Right ventricle myocardium inferior (tissue), 1 donor: ENCODE results near the gene MAST3. TPM values are rescaled to one million over a fixed set of nuclear protein-coding genes. Genes with fewer than 3 reads are reported as not detected.

Experiments used
- ATAC-seq: fragments of 200-7000 bp; cut with Tn5 transposase; one replicate; pipeline ENCODE4 v1.9.1; 2020; ENCODE audit warnings: mild to moderate bottlenecking, moderate library complexity
- DNase-seq: peaks from one replicate; pipeline ENCODE4 v3.0.0; 2021; ENCODE audit errors: missing footprints
- intact Hi-C: fragments of 100-400 bp; cut with DNase I; formaldehyde crosslinking; loops from one replicate; pipeline ENCODE4 v1.11.0; 2022
- long read RNA-seq: library from polyadenylated mRNA; unstranded; transcript quantifications from one replicate; pipeline ENCODE4 v2.0.0, GENCODE V29; 2021
- total RNA-seq: library from RNA; stranded (reverse); fragmentation: NEBNext Ultra II Directional; extraction: Animal tissue kit (Norgen Biotek cat#: 25700); gene quantifications from one replicate; pipeline ENCODE4 v1.2.1, GENCODE V29; 2021
- donor health status: DM: no; HTN: yes; CAD: no; lungs with severe emphysema.

The MAST3 gene
- total RNA-seq = 5.5 TPM
- long read RNA-seq = 0 reads

DNA sequence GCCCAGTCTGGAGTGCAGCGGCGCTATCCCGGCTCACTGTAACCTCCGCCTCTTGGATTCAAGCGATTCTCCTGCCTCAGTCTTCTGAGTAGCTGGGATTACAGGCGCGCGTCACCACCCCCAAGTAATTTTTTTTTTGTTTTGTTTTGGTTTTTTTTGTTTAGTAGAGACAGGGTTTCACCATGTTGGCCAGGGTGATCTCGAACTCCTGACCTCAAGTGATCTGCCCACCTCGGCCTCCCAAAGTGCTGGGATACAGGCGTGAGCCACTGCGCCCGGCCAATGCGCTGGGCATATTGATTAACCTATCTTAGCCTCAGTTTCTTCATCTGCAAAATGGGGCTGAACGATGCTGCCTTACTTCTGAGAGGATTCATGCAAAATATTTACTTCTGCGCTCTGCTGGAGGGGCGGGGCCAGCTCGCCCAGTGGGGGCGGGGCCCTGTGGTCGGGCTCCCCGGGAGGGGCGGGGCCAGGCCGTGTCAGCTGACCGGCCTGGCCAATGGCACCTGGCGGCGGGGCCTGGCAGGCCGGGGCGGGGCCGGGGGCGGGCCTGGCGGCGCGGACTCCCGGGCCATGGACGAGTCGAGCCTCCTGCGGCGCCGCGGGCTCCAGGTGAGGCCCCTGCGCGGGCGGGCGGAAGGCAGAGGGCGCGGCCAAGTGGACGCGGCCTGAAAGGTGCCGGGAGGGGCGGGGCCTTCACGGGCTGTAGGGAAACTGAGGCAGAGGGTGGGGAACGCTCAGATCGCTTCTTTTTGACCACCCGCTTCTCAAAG lies at the start of gene MAST3:
TSS of gene MAST3 (plus strand) at position 562 of the 776 bp plus-strand sequence. CDS start at position 577, 15 bp downstream.
- peak; percentile 93 for DNase-seq
- peak; percentile 89 for ATAC-seq
- intact Hi-C loops = no loop called here

DNA sequence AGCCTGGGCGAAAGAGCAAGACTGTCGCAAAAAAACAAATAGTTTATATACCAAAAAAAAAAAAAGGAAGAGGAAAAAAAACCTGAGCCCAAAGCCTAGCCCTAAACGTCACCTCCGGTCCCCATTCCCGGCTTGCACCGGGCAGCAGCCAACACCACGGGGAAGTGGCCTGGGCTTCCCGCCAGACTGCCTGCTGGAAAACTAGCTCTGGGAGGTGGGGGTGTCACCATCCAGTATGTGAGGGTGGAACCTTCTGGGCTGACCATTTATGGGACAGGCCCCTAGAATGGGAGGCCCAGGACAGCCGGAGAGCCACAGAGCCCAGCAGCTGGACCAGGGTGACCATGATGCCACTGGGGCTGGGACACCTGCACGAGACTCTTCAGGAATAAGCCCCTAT lies 48.2 kb upstream of the MAST3 start:
- peak; percentile 95 for DNase-seq
- intact Hi-C loops = no loop called here
- ATAC-seq = peak; percentile 90

DNA sequence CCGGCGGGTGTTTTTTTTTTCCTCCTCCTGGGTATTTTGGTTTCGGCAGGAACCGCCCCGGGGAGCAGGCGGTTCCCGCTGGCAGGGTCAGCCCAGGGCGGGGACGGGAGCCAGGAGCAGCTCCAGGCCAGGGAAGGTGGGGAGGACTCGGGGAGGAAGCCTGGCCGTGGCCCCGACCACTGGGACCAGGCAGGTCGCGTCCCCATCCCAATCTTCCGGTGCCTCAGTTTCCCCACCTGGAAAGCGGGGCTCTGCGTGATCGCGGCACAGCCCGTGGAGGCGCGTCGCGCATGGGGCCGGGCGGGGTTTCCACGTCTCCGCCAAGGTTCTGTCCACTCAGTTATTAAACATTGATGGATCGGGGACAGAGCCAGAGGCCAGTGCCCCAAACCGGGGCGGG lies 45.7 kb upstream of the MAST3 start:
- intact Hi-C loops = loop anchor here (2.0 to 10.0 kb wide), 2 partner anchors 31 to 107 kb away; no protein-coding TSS in a partner anchor
- peak; percentile 59 for ATAC-seq
- no peak for DNase-seq

DNA sequence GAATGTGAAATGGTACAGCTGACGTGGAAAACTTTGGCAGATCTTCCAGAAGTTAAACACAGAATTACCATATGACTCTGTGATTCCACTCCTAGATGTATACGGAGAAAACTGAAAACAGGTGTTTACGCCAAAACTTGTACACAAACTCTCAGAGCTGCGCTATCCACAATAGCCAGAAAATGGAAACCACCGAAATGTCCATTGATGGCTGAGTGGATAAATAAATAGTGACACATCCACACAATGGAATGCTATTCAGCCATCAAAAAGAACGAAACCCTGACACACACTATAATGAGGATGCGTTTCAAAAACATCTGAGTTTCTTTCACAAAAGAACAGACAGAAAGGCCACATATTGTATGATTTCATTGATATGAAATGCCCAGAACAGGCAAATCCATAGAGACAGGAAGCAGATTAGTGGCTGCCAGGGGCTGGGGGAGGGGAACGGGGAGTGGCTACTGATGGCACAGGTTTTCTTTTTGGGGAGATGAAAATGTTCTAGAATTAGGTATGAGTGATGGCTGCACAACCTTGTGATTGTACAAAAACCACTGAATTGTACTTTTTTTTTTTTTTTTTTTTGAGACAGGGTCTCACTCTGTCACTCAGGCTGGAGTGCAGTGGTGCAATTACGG lies 43.9 kb upstream of the MAST3 start:
- DNase-seq (no peak), ATAC-seq (no peak)
- intact Hi-C loops = loop anchor here (10.0 kb wide), 1 partner anchor 109 kb away; no protein-coding TSS in a partner anchor

DNA sequence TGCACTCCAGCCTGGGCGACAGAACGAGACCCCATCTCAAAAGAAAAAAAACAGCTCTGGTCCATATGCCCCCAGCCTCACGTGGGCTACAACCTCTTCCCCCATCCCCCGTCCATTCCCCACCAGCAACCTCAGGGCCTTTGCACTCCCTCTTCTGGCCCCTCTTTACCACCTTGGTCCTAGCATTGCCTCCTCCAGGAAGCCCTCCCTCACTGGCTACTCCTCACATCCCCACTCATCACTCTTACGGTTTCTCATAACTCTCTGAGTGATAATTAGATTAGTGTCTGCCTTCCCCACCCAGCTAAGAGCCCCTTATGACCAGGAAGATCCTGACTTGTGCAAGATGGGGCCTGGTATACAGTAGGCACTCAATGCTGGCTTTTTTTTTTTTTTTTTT lies 41.6 kb upstream of the MAST3 start:
- intact Hi-C loops = loop anchor here (10.0 kb wide), 1 partner anchor 111 kb away; no protein-coding TSS in a partner anchor
- no peak for ATAC-seq
- no peak for DNase-seq

DNA sequence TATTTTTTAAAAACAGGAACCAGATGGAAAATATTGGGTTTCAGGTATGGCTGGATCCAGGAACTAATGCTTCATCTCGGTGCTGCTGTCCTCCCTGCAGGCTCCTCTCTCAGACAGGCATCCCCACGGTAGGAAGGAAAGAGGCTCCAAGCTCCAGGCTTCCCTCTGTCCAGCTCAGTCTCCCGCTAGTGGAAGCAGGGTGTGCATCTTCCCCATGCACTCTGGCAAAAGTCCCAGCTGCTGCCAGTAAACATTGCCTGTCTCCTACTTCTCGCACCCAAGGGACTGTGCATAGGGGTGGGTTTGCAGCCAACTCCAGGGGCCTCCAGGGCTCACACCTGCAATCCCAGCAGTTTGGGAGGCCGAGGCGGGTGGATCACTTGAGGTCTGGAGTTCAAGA lies 40.0 kb upstream of the MAST3 start:
- ATAC-seq (peak; percentile 56), DNase-seq (no peak)
- intact Hi-C loops = loop anchor here (10.0 kb wide), 1 partner anchor 113 kb away; no protein-coding TSS in a partner anchor

DNA sequence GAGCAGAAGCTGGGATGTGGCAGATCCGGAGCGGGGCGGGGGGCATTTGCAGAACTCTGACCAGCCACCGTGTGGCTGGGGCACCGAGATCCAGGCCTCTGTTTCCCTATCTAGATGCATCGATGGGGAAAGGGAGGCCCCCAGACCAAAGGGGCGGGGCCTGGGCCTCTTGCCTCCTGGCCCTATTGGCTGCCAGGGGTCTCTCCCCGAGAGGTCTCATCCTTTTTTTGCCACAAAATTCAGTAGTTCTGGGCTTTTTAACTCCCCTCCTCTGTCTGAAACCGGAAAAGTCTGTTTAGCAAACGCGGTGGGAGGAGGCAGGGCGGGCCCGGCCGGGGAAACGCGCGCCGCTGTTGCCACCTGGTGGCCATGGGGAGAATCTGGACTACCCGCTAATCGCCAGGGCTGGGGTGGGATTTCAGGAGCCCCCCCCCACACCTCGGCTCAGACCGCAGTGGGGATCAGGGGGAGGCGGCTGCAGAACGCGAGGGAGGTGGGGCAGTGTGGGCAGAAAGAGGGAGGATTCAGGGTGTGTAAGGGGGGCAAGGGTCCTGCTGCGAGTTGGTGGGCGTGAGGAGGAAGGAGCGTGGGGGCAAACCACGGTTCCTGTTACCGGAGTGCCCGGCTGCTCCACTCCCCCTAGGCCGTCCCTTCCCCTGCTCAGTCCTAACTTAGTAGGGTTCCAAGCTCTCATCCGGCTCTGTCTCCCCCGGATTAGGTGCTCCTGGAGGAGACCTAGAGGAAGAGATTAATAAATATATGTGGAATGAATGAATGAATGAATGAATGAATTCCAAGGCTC lies 39.2 kb upstream of the MAST3 start:
- peak; percentile 93 for DNase-seq
- intact Hi-C loops = loop anchor here (1.0 to 10.0 kb wide), 2 partner anchors 51 to 114 kb away; no protein-coding TSS in a partner anchor
- peak; percentile 88 for ATAC-seq

DNA sequence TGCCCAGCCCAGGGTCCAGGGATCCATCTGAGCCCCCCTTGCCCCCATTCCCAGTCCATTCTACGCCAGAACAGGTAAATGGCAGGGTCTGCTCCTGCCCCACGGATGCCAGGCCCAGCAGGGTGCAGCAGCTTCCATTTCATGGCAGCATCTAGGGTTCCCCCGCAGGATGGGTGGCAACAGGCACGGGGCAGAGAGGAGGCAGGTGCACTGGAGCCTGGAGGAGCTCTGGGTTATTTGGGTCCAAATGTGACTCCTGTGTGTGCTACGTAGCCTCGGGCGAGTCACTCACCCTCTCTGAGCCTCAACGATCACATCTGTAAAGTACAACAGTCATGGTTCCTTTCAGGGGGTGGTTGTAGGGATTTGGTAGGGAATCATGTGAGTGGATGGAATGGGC lies 38.3 kb upstream of the MAST3 start:
- no peak for ATAC-seq
- intact Hi-C loops = loop anchor here (10.0 kb wide), 1 partner anchor 114 kb away; no protein-coding TSS in a partner anchor
- no peak for DNase-seq

DNA sequence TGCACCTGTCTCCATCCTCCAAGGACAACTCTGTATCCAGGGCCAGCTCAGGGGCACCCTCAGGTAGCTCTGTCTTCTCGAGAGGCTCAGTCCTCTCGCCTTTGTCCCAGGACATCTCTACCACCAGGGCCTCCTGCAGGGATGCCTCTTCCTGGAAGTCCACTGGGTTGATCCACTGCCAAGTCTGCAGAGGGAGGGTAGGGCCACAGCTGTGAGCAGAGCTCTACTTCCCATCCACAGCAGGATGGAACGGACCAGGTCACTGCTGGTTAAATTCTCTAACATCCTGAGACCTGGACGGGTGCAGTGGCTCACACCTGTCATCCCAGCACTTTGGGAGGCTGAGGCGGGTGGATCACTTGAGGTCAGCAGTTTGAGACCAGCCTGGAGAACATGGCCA lies 37.7 kb upstream of the MAST3 start:
- ATAC-seq = no peak
- no peak for DNase-seq
- intact Hi-C loops = loop anchor here (10.0 kb wide), 1 partner anchor 115 kb away; no protein-coding TSS in a partner anchor

DNA sequence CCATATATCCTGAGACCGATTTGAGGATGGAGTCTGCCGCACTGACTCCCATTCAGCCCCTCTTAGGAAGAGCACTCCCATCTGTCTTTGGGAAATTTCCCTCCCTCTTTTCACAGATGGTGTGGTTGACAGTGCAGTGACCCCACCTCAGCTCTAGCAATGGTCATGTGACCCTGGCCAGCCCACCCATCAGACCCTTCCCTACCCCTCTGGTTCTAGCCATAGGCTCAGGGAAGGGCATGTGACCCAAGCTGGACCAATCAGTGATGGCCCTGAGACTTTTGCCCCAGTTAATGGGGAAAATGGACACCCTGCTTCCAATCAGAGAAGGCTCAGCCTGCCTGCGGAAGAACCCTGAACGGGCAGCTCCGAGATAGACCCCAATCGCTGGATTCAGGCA lies 37.1 kb upstream of the MAST3 start:
- intact Hi-C loops = no loop called here
- no peak for ATAC-seq

DNA sequence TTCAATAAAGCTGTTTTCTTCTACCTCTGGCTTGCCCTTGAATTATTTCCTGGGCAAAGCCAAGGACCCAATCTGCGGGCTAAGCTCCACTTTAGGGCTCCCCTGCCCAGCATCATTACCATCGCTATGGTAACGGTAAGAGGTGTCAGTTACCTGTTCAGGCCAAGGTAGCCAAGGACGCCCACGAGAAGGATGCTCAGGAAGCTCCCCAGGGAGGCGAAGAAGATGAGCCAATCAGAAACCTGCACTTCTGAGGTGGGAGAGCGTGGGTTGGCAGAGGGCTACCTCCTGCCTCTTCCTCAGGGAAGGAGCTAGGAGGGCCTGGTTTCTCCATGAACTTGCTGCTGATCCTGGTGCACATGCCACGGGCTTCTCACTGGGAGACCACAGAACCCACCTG lies 35.5 kb upstream of the MAST3 start:
- ATAC-seq = no peak
- intact Hi-C loops = no loop called here
- DNase-seq = no peak

More for the DNA sequence above, 37.1 kb upstream of the MAST3 start:
- DNase-seq = no peak

DNA sequence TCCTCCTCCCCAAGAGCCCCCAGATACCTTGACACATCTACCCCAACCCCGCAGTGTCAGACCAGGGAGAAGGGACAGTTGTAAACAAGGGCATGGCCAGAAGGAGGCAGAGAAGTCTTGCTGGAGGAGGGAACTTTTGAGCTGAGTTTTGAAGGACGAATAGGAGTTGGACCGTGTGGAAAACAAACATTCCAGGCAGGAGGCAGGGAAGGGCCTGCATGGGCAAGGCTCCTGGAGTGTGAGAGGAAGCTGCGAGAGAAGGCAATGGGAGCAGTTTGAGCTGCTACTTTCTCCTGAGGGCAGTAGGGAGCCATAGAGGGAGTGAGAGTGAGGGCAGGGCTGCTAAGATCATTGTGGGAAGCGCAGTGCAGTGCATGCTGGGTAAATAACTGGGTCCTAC lies 34.1 kb upstream of the MAST3 start:
- ATAC-seq (no peak), DNase-seq (no peak)
- intact Hi-C loops = no loop called here

DNA sequence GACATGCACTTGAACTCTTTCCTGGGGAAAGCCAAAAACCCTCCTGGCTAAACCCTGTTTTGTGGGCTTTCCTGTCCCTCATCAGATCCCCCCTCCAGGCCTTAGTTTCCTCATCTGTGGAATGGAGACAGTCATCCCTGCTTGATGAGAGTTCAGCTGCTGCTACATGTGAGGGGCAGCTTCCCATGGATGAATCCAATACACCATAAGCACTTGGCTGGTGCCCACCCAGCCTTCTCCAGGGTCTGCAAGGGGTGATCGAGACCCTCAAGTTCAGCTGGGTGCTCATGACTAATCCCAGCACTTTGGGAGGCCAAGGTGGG lies 32.4 kb upstream of the MAST3 start:
- no peak for ATAC-seq
- no peak for DNase-seq
- intact Hi-C loops = no loop called here

DNA sequence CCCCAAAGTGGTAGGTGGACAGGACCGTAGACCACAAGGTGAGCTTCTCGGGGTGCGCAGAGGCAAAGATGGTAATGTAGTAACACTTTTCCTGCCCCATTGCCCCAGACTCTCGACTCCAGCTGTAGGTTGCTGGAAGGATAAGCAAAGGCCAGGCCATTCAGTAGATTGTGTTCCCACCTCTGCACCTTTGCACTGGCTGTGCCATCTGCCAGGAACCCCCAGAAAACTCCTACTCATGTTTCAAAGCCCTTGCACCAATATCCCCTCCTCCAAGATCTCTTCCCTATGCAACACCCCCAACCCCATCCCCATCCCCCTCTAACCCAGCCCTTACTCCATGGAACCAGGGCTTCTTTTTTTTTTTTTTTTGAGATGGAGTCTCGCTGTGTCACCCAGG lies 29.2 kb upstream of the MAST3 start:
- no peak for ATAC-seq
- intact Hi-C loops = no loop called here
- DNase-seq = no peak

DNA sequence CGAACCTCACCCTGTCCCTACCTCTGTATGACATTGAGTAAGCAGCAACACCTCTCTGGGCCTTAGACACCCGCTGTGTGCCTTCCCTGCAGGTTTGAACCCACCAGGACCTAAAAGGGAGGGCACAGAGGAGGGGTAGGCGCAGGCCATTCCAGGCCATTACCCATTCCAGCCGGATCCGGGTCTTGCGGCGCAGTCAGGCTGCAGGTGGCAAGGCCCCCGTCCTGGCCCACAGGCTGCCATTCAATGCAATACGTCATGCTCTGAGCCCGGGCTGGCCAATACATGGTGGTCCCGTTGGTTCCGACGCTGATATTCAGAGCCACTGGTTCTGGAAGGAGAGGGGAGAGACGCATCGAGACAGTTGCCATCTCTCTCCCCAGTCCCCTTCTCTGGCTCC lies 28.2 kb upstream of the MAST3 start:
- intact Hi-C loops = no loop called here
- ATAC-seq = no peak

DNA sequence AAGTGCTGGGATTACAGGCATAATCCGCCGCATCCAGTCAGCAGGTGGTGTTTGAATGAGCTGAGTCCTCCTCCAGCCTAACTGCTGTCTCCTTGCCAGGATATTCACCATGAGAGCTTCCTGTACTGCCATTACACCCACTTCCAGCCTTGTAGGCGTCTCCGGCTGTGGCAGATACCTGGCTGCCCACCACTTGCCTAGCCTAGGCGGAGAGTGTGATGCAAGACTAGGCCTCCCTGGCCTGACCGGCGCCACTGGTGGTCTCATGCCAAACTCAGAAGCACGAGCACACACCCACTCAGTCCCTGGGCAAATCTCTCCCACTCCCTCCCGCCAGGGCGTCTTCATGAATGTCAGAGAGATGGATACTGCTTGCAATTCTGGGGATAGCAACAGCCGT lies 27.4 kb upstream of the MAST3 start:
- intact Hi-C loops = no loop called here
- no peak for ATAC-seq
- DNase-seq = no peak

More for the DNA sequence above, 28.2 kb upstream of the MAST3 start:
- DNase-seq = no peak

DNA sequence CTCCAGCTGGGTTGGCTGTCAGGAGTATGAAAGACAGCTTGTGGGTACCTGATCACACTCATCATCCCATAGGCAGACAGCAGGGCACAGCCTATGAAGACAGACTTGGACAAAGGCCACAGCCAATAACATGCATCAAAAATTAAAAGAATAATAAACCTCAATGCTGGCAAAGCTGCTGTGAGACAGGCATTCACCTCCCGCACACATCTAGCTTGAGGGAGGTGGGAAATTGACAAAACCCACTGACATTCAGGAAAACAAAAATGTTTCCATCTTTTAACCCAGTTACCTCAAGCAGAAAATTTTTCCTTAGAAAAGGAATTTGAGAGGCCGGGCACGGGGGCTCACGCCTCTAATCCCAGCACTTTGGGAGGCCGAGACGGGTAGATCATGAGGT lies 25.2 kb upstream of the MAST3 start:
- intact Hi-C loops = no loop called here
- no peak for ATAC-seq
- no peak for DNase-seq

DNA sequence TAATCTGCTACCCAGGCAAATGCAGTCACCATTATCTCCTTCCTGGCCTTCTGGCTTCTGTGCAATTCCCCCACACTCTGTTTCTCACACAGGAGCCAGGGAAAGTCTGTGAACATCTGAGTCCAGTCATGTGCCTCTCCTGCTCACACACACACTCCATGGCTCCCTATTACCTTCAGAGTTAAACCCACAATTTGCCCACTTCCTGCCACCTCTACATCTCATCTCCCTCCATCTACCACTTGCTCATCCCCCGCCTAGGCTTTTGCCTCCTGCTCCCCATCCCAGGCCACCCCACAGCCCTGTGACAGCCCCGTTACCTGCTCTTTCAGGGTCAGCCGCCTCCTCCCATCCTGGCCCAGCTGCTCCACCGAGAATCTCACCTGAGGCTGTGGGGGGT lies 24.4 kb upstream of the MAST3 start:
- ATAC-seq = no peak
- no peak for DNase-seq
- intact Hi-C loops = no loop called here

DNA sequence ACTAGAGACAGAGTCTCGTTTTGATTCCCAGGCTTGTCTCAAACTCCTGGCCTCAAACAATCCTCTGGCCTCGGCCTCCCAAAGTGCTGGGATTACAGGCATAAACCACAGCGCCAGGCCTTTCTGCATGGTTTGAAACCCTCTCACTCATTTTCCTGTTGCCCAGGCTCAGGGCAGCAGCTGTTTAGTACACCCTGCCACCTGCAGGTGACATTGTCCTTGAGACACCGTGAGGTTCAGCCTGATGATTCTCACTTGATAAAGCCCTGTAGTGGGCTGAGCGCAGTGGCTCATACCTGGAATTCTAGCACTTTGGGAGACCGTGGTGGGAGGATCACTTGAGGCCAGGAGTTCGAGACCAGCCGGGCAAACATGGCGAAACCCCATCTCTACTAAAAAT lies 23.4 kb upstream of the MAST3 start:
- DNase-seq (no peak), ATAC-seq (no peak)
- intact Hi-C loops = no loop called here
